ENCODE results near the gene APLP2. TPM values are rescaled to one million over a fixed set of nuclear protein-coding genes. Genes with fewer than 3 reads are reported as not detected.
A peak's percentile ranks its signal among the peaks of the same experiment; 100 is the strongest.

APLP2 gene
- total RNA-seq, 6 donors from 2014 or later, result 249 to 939 (median 653) TPM

DNA sequence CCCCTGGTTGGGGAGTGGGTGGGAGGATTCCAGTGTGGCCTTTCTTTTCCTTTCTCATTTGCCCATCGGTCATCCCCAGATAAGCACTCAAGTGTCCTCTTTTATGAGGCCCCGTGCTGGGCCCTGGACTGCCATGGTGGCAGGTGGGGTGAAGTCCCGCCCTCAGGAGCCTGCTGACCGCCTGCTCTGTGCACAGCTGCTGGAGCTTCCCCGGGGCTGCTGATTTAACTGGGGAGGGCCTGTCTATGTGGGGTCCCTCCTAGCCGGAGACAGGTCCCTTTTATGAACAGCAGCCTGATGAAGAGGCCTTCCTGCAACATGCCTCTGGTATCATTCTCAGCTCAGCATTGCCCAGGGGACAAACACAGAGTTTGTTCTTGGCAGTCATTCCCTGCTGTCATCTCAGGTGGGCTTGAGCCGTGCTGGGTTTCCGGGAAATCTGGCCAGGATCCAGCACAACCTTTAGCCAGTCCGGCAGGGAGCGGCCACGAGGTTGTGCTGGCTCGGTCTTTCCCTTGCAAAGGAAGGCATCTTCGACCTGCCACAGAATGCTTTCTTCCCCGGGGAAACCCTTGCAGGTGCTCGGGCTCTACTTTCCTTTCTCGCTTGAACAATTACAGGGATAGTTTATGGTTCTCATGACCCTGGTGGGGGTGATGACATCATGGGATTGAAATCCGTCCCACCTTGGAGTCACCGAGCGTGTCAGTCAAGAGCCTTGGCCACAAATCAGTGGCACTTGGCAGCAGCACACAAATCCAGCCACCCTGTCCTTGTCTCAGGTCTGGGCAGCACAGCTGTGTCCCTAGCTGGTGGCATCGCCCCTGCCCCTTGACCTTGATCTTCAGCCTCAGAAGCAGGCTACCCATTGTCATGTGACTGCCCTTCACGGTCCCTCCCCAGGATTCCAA is 110.0 kb downstream of the APLP2 start:
- TF ChIP-seq, protein P1, sequence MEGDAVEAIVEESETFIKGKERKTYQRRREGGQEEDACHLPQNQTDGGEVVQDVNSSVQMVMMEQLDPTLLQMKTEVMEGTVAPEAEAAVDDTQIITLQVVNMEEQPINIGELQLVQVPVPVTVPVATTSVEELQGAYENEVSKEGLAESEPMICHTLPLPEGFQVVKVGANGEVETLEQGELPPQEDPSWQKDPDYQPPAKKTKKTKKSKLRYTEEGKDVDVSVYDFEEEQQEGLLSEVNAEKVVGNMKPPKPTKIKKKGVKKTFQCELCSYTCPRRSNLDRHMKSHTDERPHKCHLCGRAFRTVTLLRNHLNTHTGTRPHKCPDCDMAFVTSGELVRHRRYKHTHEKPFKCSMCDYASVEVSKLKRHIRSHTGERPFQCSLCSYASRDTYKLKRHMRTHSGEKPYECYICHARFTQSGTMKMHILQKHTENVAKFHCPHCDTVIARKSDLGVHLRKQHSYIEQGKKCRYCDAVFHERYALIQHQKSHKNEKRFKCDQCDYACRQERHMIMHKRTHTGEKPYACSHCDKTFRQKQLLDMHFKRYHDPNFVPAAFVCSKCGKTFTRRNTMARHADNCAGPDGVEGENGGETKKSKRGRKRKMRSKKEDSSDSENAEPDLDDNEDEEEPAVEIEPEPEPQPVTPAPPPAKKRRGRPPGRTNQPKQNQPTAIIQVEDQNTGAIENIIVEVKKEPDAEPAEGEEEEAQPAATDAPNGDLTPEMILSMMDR (IDR thresholded peaks at IDR 0.05), result no peak
- TF ChIP-seq POLR2AphosphoS5 (IDR thresholded peaks at IDR 0.05), result no peak
- TF ChIP-seq EP300 (IDR thresholded peaks at IDR 0.05), result no peak
- no peak for TF ChIP-seq POLR2A (IDR thresholded peaks at IDR 0.05)
- ATAC-seq (ENCODE audit: low FRiP score in 2 of 2) (peak in 1 of 2 donors; percentile 20), DNase-seq (peak in 1 of 2 donors; percentile 55)
- peaks cover 0 to 8% (median 2%) of the 10 kb centered on the region in 4 donors for H3K9me3 ChIP-seq
- WGBS, 2 donors, result 73% methylated on average over 13 to 21 of the region's 21 CpGs
- H3K27me3 ChIP-seq, result no peaks in the 10 kb centered on the region
- peaks cover 17 to 44% (median 41%) of the 10 kb centered on the region in 4 donors for H3K4me1 ChIP-seq
- H3K4me3 ChIP-seq, result no peak overlapping the region
- peak overlapping the region in 3 of 4 donors; percentile 60 to 74 (median 66) for H3K27ac ChIP-seq
- H3K36me3 ChIP-seq, result no peaks in the 10 kb centered on the region

DNA sequence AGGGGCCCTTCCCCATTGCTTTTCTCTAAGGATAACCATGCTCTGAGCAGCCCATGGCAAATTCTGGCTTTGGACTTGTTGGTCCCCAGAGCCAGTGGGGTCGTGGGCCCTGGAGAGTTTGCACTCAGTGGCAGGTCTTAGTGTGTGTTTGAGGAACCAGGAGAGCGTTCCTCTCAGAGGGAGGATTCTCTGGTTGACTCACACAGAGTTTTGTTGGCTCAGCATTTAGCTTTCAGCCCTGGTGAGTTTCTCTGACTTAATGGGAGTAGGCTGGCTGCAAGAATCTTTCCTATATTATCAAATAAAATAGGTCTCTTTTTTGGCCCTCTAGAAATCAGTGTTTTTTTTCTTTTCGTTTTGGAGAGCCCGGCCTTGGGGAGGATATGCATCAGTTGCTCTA is 110.8 kb downstream of the APLP2 start:
- Histone ChIP-seq H3K4me1 (peaks cover 17 to 44% (median 41%) of the 10 kb centered on the region in 4 donors), H3K27me3 (no peaks in the 10 kb centered on the region), H3K4me3 (no peak overlapping the region), H3K36me3 (no peaks in the 10 kb centered on the region), H3K9me3 (no peaks in the 10 kb centered on the region), H3K27ac (peak overlapping the region; percentile 46 to 74 (median 63))
- TF ChIP-seq POLR2A (IDR thresholded peaks at IDR 0.05), result peak in 1 of 4 donors; percentile 17
- TF ChIP-seq POLR2AphosphoS5 (IDR thresholded peaks at IDR 0.05), result no peak
- DNase-seq (no peak), ATAC-seq (ENCODE audit: low FRiP score in 2 of 2) (peak; percentile 7 to 69)
- WGBS, 2 donors, result 53 to 63% methylated on average over 4 of the region's 4 CpGs

DNA sequence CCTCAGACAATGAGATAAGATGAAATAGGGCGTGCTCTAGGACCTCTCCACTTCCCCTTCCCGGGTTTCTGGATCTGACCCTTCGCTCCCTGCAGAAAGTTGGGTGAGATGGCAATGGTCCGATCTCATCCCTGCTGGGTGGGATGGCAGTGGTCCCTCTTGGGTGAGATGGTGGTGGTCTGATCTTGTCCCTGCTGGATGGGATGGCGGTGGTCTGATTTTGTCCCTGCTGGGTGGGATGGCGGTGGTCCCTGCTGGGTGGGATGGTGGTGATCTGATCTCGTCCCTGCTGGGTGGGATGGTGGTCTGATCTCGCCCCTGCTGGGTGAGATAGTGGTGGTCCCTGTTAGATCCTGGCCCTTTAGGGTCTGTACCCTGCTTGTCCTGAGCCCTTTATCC is 111.2 kb downstream of the APLP2 start:
- Histone ChIP-seq H3K36me3 (no peaks in the 10 kb centered on the region), H3K4me3 (no peak overlapping the region), H3K4me1 (peaks cover 17 to 44% (median 41%) of the 10 kb centered on the region in 4 donors), H3K27ac (peak overlapping the region; percentile 46 to 74 (median 66)), H3K9me3 (no peaks in the 10 kb centered on the region), H3K27me3 (no peaks in the 10 kb centered on the region)
- DNase-seq (no peak), ATAC-seq (ENCODE audit: low FRiP score in 2 of 2) (peak; percentile 24 to 50)
- 71 to 72% methylated on average over 8 of the region's 8 CpGs for WGBS, 2 donors
- TF ChIP-seq POLR2AphosphoS5 (IDR thresholded peaks at IDR 0.05) (no peak), POLR2A (IDR thresholded peaks at IDR 0.05) (no peak), EP300 (IDR thresholded peaks at IDR 0.05) (no peak)
- TF ChIP-seq, protein P1 (IDR thresholded peaks at IDR 0.05), result no peak

DNA sequence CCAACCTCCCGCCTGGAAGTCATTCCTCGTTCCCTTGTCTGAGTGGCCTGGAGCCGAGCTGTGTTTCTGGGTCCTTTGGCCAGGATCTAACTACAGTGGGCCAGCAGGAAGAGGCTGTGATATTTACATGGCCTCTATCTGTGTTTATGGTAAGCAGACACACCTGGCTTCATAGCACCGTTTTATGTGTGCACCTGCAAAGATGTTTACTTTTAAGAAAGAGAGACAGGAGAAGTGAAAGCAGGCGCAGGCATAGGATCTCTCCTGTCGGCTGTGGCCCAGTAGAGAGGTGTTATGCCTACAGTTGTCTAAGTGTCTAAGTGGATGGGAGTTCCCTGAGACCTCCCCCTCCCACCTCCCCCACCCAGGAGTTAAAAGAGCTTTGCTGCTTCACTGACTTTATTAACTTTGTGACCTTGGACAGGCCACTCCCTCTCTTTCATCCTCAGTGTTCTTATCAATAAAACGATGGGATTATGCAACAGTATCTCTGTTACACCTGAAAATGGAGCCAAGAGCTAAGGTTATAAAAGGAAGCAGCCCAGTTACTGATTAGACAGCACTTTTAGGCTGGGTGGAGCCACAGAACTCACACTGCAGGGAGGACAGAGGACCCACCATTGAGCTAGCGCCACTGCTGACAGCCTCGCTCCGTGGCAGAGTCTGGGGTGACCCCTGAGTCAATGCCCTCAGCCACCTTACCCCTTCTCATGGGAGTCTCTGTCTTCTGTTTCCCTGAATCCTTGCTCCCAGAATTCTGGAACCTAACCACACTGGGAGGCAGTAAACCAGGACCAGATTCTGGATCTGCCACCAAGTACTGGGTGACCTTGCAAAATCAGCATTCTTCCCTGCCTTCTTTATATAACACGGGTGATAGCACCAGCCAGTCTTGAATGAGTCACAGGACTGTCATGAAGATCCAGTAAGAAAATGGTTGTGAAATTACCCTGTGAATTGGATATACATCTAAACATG is 111.9 kb downstream of the APLP2 start:
- TF ChIP-seq POLR2AphosphoS5 (IDR thresholded peaks at IDR 0.05), result no peak
- no peak for TF ChIP-seq EP300 (IDR thresholded peaks at IDR 0.05)
- TF ChIP-seq, protein P1 (IDR thresholded peaks at IDR 0.05), result no peak
- peak in 1 of 4 donors; percentile 16 for TF ChIP-seq POLR2A (IDR thresholded peaks at IDR 0.05)
- Histone ChIP-seq H3K36me3 (no peaks in the 10 kb centered on the region), H3K9me3 (no peaks in the 10 kb centered on the region), H3K27ac (peak overlapping the region; percentile 46 to 74 (median 66)), H3K27me3 (no peaks in the 10 kb centered on the region), H3K4me3 (no peak overlapping the region), H3K4me1 (peaks cover 17 to 44% (median 41%) of the 10 kb centered on the region in 4 donors)
- DNase-seq (peak in 1 of 2 donors; percentile 63), ATAC-seq (ENCODE audit: low FRiP score in 2 of 2) (peak; percentile 53 to 75)
- WGBS, 2 donors, result 50 to 59% methylated on average over 11 of the region's 11 CpGs
